ENCODE results near the gene SPATA2.

DNA sequence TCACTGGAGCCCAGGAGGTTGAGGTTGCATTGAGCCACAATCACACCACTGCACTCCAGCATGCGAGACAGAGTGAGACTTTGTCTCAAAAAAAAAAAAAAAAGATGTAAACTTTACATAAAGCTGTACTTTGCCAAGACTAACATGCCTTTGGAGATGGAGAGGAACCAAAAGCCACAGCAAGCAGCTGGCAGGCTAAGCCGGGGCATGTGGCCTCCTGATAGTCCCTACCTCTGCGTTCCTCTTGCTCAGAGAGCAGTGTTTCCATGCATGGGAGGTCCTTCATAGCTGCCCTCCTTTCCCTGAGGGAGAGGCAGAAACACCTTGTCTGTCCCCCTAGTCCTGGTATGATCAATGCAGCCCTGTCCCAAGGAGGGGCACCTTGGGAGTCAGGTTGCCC is 35.2 kb downstream of the SPATA2 start:
- TF ChIP-seq, protein P1, sequence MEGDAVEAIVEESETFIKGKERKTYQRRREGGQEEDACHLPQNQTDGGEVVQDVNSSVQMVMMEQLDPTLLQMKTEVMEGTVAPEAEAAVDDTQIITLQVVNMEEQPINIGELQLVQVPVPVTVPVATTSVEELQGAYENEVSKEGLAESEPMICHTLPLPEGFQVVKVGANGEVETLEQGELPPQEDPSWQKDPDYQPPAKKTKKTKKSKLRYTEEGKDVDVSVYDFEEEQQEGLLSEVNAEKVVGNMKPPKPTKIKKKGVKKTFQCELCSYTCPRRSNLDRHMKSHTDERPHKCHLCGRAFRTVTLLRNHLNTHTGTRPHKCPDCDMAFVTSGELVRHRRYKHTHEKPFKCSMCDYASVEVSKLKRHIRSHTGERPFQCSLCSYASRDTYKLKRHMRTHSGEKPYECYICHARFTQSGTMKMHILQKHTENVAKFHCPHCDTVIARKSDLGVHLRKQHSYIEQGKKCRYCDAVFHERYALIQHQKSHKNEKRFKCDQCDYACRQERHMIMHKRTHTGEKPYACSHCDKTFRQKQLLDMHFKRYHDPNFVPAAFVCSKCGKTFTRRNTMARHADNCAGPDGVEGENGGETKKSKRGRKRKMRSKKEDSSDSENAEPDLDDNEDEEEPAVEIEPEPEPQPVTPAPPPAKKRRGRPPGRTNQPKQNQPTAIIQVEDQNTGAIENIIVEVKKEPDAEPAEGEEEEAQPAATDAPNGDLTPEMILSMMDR (IDR thresholded peaks at IDR 0.05), result no peak
- TF ChIP-seq POLR2A (IDR thresholded peaks at IDR 0.05; ENCODE audit: low read depth), result no peak
- no peak for TF ChIP-seq POLR2AphosphoS5 (IDR thresholded peaks at IDR 0.05)
- no peak for TF ChIP-seq EP300 (IDR thresholded peaks at IDR 0.05)
